Measurements from ENCODE around the gene GLE1.
"Not testable (repeated sequence)": the region's sequence is repeated elsewhere in the genome, so short reads cannot be mapped to it uniquely, and the experiment has no call there.

GLE1 gene

DNA sequence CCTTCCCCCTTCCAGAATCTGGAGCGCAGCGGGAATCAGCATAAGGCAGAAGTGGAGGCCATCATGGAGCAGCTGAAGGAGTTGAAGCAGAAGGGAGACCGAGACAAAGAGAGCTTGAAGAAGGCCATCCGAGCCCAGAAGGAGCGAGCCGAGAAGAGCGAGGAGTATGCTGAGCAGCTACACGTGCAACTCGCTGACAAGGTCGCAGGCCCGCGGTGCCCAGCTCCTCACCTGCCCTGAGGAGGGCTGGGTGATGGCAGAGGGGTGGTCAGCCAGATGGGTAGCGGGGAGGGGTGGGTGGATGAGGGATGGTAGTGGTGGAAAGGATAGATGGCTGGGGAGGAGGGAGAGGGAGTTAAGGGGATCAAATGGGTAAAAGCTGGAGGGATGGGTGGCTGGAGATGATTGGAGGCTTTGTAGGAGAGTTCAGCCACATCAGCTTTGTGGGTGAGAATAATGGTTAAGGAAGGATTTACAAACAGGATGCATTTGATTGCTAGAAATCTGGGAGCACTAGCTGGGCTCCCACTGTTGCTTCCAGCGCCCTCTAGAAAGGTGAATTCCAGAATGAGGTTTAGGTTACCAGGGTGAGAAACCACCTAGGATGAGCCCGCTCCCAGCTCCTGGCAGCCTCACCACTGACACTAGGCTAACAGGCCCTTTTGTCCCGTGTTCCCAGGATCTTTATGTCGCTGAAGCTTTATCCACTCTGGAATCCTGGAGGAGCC is 19.7 kb upstream of the GLE1 start:
- H3K4me3 Mint-ChIP-seq = no peak overlapping the region
- no peak for DNase-seq
- peaks cover 42 to 74% of the 10 kb centered on the region in 2 donors for H3K36me3 Mint-ChIP-seq
- H3K27me3 Mint-ChIP-seq = no peaks in the 10 kb centered on the region
- no peaks in the 10 kb centered on the region for H3K4me1 Mint-ChIP-seq
- H3K9me3 Mint-ChIP-seq = no peaks in the 10 kb centered on the region
- peak overlapping the region; percentile 73 for H3K27ac Mint-ChIP-seq
- no peak for ATAC-seq (replicated peaks)

DNA sequence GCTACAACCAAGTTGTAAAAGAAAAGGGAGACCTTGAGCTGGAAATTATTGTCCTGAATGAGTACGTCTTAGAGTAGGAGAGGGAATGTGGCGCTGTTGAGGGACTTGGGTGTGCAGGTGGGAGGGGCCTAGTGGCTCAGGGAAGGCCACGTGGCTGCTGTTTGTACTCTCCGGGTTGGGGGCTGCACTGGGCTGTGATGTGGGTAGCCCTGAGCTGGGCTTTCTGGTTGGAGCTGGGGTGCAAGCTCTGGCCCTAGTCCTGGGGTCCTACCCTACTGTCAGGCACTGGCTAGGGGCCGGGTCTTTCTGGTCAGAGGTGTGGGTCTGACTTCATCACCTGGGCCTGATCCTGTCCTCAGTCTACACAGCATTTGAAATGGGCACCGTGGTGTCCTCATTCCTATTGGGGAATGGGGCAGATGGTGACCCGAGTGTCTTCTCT is 19.1 kb upstream of the GLE1 start:
- H3K9me3 Mint-ChIP-seq = no peaks in the 10 kb centered on the region
- peaks cover 43 to 78% of the 10 kb centered on the region in 2 donors for H3K36me3 Mint-ChIP-seq
- no peaks in the 10 kb centered on the region for H3K4me1 Mint-ChIP-seq
- no peak overlapping the region for H3K4me3 Mint-ChIP-seq
- H3K27me3 Mint-ChIP-seq = no peaks in the 10 kb centered on the region
- DNase-seq (no peak), ATAC-seq (replicated peaks) (no peak)
- H3K27ac Mint-ChIP-seq = no peak overlapping the region

DNA sequence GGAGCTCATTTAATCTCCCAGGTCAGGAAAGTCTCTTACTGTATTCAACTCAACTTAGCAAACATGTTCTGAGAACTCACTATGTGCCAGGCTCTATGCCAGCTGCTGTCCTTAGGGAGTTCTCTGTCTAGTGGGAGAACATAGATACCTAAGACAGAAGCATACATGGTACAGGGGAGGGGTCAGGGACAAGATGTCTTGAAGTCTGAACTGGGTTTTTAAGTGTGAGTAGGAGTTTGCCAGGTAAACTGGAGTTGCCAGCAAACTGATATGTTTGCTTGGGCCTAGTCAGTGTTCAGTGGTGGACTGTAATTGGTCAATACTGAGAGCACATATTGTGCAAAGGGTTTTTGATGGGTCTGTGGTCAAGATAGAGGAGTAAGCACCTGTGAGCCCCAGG is 18.3 kb upstream of the GLE1 start:
- no peaks in the 10 kb centered on the region for H3K27me3 Mint-ChIP-seq
- peaks cover 45 to 81% of the 10 kb centered on the region in 2 donors for H3K36me3 Mint-ChIP-seq
- H3K4me1 Mint-ChIP-seq = no peaks in the 10 kb centered on the region
- no peak for DNase-seq
- H3K4me3 Mint-ChIP-seq = no peak overlapping the region
- H3K9me3 Mint-ChIP-seq = no peaks in the 10 kb centered on the region
- ATAC-seq (replicated peaks) = no peak
- H3K27ac Mint-ChIP-seq = no peak overlapping the region

GRCh38 chr9:128493424-128493823 is 11.1 kb upstream of the GLE1 start:
- H3K27me3 Mint-ChIP-seq = no peaks in the 10 kb centered on the region
- peaks cover 29 to 56% of the 10 kb centered on the region in 2 donors for H3K36me3 Mint-ChIP-seq
- DNase-seq (no peak), ATAC-seq (replicated peaks) (no peak)
- H3K4me3 Mint-ChIP-seq = no peak overlapping the region
- H3K9me3 Mint-ChIP-seq = no peaks in the 10 kb centered on the region
- peaks cover 6 to 11% of the 10 kb centered on the region in 2 donors for H3K4me1 Mint-ChIP-seq
- H3K27ac Mint-ChIP-seq = no peak overlapping the region

DNA sequence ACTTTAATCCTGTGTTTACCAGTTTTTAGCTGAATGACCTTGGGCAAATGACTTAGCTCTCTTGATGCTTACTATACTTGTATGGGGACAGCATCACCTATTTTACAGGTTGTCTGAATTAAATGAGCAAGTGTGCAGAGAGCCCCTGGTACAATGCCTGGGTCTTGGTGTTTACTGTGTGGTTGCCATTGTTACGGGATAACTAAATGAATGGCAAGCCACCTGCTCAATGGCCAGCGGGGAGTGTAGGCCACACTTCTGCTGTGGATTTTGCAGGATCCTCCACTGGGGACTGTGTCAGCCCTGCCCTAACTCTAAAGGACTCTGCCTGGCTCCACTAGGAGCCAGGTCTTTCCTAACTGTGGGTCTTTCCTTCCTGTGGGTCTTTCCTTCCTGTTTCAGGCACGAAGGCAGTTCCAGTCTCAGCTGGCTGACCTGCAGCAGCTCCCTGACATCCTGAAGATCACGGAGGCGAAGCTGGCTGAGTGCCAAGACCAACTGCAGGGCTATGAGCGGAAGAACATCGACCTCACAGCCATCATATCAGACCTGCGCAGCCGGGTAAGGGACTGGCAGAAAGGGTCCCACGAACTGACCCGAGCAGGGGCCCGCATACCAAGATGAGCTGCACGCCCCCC is 10.3 kb upstream of the GLE1 start:
- no peak overlapping the region for H3K27ac Mint-ChIP-seq
- DNase-seq = no peak
- no peak overlapping the region for H3K4me3 Mint-ChIP-seq
- no peaks in the 10 kb centered on the region for H3K27me3 Mint-ChIP-seq
- H3K36me3 Mint-ChIP-seq = peaks cover 28 to 55% of the 10 kb centered on the region in 2 donors
- peak; percentile 52 to 58 for ATAC-seq (replicated peaks)
- H3K9me3 Mint-ChIP-seq = no peaks in the 10 kb centered on the region
- H3K4me1 Mint-ChIP-seq = peaks cover 6 to 11% of the 10 kb centered on the region in 2 donors

DNA sequence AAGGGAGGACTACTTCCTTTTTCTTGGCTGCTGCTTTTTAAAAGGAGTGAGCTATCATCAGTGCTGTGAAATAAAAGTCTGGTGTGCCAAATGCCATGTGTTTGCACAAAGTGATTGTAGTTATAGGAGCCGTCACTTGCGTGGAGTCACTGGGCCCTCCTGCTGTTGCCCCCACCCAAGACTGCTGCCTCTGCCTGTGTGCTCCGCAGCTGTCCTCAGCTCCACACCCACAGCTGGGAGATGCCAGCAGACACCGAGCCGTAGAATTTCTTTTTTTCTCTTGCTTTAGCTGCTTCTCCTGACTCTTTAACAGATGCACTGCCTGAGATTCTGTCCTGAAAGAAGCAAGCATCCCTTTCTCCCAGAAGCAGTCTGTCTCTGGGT is 9.8 kb upstream of the GLE1 start:
- Mint-ChIP-seq H3K9me3 (no peaks in the 10 kb centered on the region), H3K4me1 (peaks cover 6 to 11% of the 10 kb centered on the region in 2 donors), H3K36me3 (peaks cover 24 to 53% of the 10 kb centered on the region in 2 donors), H3K4me3 (no peak overlapping the region), H3K27me3 (no peaks in the 10 kb centered on the region), H3K27ac (no peak overlapping the region)
- ATAC-seq (replicated peaks) (no peak), DNase-seq (no peak)

GRCh38 chr9:128495296-128495695 is 9.2 kb upstream of the GLE1 start:
- Mint-ChIP-seq H3K27me3 (no peaks in the 10 kb centered on the region), H3K4me1 (peaks cover 6 to 11% of the 10 kb centered on the region in 2 donors), H3K9me3 (no peaks in the 10 kb centered on the region), H3K36me3 (peaks cover 27 to 55% of the 10 kb centered on the region in 2 donors), H3K4me3 (no peak overlapping the region), H3K27ac (peak overlapping the region; percentile 71)
- DNase-seq = no peak
- no peak for ATAC-seq (replicated peaks)

GRCh38 chr9:128495804-128496417 is 8.6 kb upstream of the GLE1 start:
- no peak for ATAC-seq (replicated peaks)

GRCh38 chr9:128497824-128498610 is 6.5 kb upstream of the GLE1 start:
- Mint-ChIP-seq H3K4me1 (peaks cover 6 to 11% of the 10 kb centered on the region in 2 donors), H3K36me3 (peaks cover 30 to 56% of the 10 kb centered on the region in 2 donors), H3K9me3 (no peaks in the 10 kb centered on the region), H3K4me3 (no peak overlapping the region), H3K27ac (no peak overlapping the region), H3K27me3 (no peaks in the 10 kb centered on the region)
- DNase-seq = no peak
- ATAC-seq (replicated peaks) = no peak

More at GRCh38 chr9:128495804-128496417, 8.6 kb upstream of the GLE1 start:
- H3K36me3 Mint-ChIP-seq = peaks cover 31 to 57% of the 10 kb centered on the region in 2 donors
- no peak overlapping the region for H3K27ac Mint-ChIP-seq
- no peaks in the 10 kb centered on the region for H3K9me3 Mint-ChIP-seq
- DNase-seq = no peak
- H3K4me1 Mint-ChIP-seq = peaks cover 6 to 11% of the 10 kb centered on the region in 2 donors
- H3K4me3 Mint-ChIP-seq = no peak overlapping the region
- H3K27me3 Mint-ChIP-seq = no peaks in the 10 kb centered on the region

- no peak overlapping the region for H3K27ac Mint-ChIP-seq
- DNase-seq (no peak), ATAC-seq (replicated peaks) (no peak)
- H3K4me1 Mint-ChIP-seq = peaks cover 10 to 15% of the 10 kb centered on the region in 2 donors
- H3K9me3 Mint-ChIP-seq = no peaks in the 10 kb centered on the region
- no peaks in the 10 kb centered on the region for H3K27me3 Mint-ChIP-seq
- peaks cover 30 to 51% of the 10 kb centered on the region in 2 donors for H3K36me3 Mint-ChIP-seq
- H3K4me3 Mint-ChIP-seq = no peak overlapping the region
These were observed 5.6 kb upstream of the GLE1 start for GRCh38 chr9:128498911-128499310.

- DNase-seq (no peak), ATAC-seq (replicated peaks) (no peak)
- Mint-ChIP-seq H3K27me3 (no peaks in the 10 kb centered on the region), H3K27ac (no peak overlapping the region), H3K9me3 (no peaks in the 10 kb centered on the region), H3K36me3 (peaks cover 30 to 49% of the 10 kb centered on the region in 2 donors), H3K4me1 (peaks cover 5 to 8% of the 10 kb centered on the region in 2 donors), H3K4me3 (no peak overlapping the region)
These were observed 4.6 kb upstream of the GLE1 start for GRCh38 chr9:128499920-128500319.

DNA sequence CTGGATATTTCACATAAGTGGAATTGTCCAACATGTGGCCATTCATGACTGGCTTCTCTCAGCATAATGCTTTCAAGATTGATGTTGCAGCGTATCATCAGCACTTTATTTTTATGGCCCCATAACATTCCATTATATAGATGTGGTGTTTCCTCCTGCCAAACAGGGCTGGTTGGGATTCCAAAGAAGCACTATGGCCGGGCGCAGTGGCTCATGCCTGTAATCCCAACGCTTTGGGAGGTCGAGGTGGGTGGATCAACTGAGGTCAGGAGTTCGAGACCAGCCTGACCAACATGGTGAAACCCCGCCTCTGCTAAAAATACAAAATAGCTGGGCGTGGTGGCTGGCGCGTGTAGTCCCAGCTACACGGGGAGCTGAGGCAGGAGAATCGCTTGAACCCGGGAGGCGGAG is 1.1 kb upstream of the GLE1 start:
- Mint-ChIP-seq H3K4me1 (peaks cover 8 to 13% of the 10 kb centered on the region in 2 donors), H3K27ac (peak overlapping the region; percentile 37), H3K36me3 (peaks cover 14 to 28% of the 10 kb centered on the region in 2 donors), H3K4me3 (peak overlapping the region; percentile 91 to 99)
- not testable (repeated sequence) for H3K9me3 Mint-ChIP-seq; ATAC-seq (replicated peaks); H3K27me3 Mint-ChIP-seq; DNase-seq

- Mint-ChIP-seq H3K9me3 (no peaks in the 10 kb centered on the region), H3K4me1 (peaks cover 12 to 18% of the 10 kb centered on the region in 2 donors), H3K27me3 (no peaks in the 10 kb centered on the region), H3K4me3 (peak overlapping the region; percentile 91 to 99), H3K36me3 (peaks cover 14 to 28% of the 10 kb centered on the region in 2 donors), H3K27ac (peak overlapping the region; percentile 37)
- DNase-seq (no peak), ATAC-seq (replicated peaks) (no peak)
These were observed 649 bp upstream of the GLE1 start for GRCh38 chr9:128503870-128504269.

DNA sequence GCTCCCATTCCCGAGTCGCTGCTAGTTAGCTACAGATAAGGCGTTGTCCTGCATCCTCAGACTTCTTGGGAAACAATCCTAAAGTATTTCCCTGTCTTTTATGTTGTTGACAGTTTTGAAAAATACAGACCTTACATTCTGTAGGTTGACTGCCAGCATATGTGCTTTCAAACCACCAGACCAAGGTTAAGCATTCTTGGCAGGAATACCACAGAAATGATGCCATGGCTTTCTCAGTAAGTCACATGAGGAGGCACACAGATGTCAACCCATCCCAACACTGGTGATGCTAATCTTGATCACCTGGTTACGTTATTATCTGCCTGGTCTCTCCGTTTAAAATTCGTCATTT is 871 bp downstream of the GLE1 start:
- Mint-ChIP-seq H3K9me3 (no peaks in the 10 kb centered on the region), H3K4me3 (peak overlapping the region; percentile 91 to 99), H3K27me3 (no peaks in the 10 kb centered on the region), H3K36me3 (peaks cover 14 to 30% of the 10 kb centered on the region in 2 donors), H3K27ac (peak overlapping the region; percentile 99), H3K4me1 (peaks cover 15 to 25% of the 10 kb centered on the region in 2 donors)
- no peak for DNase-seq
- no peak for ATAC-seq (replicated peaks)

Measured in stimulated activated naive B cell treated with anti-CD40 and anti-IgM and Interleukin-4, amounts not matched to agents 10 μg/mL and 1 μg/mL and 100 μg/mL, for 72 hours (primary cell).